Measurements from ENCODE around the gene EME2.

The EME2 gene

DNA sequence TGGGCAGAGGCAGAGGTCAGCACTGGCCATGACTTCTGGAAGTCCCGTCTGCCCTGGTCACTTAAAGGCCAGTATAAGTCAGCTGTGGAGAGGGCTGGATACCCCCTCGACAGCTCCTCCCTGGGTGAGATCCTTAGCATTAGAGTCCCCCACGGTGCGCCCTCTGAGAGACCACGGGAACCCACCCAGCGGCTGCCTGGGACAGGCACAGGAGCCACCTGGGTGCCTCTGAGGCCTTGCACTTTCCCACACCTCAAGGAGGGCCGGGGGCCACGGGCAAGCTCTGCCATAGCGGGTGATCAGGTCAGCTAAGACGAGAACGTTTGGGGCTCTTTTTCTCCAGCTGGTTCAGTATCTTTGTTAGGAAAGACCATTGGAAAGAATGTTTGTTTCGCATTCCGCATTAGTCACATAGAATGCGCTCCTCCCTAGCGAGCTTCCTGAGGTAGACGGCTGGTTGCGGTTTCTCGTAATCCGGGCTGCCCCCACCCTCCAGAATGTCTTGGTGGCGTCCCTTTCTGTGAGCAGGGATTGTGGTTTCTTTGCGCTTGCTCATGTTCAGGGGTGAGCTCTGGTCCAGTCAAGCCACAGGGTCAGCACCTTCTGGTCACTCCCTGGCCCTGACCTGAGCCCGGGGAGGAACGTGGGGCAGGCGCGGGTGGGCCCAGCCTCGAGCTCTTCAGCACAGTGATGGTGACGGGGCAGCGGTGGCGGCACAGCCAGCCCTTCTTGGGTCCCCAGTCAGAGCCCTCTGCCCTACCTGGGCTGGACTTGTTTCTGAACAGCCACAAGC, 26.5 kb upstream of the EME2 start:
- no peak for DNase-seq

DNA sequence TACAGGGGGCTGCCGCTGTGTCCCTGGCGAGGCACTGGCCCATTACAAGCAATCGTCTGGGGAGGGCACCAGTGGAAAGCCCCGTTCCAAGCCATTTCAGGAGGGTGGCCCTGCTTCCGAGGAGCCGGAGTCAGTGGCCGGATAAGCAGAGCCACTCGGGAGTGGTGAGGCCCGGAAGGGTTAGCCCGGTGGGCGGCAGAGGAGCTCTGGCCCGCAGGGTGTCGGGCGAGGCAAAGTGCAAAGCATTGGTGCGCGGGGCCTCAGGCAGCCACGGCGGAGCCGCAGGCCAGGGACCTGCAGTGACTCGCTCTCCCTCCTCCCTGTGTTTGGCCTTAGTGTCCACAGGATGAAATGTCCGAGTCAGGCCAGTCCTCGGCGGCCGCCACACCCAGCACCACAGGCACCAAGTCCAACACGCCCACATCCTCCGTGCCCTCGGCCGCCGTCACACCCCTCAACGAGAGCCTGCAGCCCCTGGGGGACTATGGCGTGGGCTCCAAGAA, 25.9 kb upstream of the EME2 start:
- DNase-seq: no peak

DNA sequence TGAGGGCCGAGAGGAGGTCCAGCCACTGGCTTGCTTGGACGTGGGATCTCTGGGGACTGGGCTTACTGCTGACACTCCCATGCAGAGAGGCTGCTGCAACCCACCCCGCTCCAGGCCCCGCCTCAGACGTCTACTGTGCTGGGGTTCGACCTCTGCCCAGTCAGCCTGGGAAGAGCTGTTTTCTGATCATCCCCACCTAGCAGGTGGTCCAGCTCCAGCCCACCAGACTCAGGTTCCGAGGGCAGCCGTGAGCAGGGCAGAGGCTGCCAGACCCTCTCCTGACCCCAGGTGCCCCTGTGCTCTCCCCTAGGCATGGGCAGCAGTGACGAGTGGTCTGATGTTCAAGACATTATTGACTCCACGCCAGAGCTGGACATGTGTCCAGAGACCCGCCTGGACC, 24.7 kb upstream of the EME2 start:
- DNase-seq: no peak

DNA sequence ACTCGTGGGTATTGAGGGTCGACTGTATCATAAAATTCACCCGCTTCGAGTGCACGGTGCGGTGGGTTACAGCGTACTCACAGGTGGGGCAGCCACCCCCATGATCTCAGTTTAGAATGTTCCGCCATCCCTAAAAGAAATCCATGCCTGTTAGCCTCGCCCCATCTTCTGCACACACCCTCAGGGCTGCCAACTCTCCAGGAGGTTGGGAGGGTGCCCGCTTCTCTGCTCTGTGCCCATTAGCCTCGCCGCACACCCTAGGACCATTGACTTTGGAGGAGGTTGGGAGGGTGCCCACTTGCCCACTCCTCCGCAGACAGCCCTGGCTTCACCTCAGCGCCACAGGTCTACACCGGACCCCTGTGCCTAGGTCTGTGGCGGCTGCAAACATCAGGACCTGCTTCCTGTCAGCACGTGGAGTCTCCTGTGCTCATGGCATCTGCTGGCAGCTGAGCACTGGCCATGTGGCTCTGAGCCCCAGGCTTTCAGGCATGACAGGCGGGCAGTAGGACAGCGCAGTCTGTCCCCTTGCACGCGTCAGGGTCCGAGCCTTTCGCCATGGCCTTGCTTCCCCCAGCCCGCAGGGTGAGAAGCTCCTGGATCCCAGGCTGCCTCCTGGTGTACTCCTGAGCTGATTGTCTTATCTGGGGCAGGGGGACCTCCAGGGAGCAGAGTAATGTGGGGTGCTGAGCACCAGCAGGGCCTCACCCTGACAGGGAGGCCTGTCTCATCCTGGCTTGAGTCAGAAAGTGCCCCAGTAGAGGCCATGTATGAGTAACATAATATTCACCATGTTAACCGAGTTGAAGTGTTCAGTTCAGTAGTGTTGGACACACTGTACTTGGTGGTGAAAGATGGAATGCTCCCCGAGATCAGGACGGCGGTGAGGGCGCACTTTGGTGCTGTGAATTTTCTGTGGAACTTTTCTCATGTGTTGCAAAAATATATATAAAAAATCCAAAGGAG, 23.2 kb upstream of the EME2 start:
- no peak for DNase-seq

DNA sequence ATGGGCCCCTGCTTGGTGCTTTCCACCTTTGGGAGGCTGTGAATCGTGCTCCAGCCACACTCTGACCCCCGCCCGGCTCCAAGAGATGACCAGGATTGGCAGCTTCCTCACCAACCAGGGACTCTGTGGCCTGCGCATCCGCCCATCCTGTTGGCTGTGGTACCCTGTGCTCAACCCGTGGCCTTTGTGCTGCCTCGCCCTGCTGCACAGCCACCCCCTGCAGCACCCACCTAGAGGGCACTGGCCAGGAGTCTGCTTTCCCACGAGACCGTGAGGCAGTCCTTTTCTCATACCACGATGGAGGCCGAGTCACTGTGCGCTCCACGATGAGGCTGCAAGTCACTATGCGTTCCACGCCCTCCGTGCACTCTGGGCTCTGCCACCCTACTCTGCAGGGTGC, 20.7 kb upstream of the EME2 start:
- DNase-seq: no peak

DNA sequence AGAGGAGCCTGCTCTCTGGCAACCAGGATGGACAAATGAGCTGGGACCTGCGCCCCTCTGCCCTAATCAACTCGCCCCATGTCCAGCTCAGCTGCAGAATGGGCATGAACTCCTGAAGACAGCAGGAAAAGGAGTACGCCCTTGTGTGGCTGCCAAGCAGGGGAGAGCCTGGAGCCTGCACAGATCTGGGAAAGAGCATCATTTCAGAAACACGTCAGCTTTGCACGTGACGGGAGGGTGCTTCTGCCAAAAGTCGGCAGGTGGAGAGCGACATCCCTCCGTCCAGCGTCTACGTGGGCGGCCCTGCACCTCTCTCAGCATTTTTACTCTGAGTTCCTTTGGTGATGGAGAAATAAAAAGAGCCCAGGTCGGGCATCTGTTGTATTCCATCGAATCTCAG, 19.8 kb upstream of the EME2 start:
- no peak for DNase-seq

DNA sequence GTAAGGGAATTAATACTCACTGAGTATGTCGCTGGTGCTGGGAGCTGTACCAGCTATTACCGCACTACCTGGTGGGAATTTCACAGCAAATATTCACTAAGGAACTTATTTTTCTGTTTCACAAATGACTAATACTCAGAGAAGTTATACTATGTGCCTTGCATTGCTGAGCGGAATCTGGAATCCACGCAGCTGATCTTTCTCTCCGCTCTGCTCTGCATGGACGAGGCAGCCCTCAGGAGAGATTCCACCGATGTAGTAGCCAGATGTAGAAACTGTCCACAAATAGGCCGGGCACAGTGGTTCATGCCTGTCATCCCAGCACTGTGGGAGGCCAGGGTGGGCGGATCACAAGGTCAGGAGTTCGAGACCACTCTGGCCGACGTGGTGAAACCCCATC, 18.4 kb upstream of the EME2 start:
- DNase-seq: no peak

DNA sequence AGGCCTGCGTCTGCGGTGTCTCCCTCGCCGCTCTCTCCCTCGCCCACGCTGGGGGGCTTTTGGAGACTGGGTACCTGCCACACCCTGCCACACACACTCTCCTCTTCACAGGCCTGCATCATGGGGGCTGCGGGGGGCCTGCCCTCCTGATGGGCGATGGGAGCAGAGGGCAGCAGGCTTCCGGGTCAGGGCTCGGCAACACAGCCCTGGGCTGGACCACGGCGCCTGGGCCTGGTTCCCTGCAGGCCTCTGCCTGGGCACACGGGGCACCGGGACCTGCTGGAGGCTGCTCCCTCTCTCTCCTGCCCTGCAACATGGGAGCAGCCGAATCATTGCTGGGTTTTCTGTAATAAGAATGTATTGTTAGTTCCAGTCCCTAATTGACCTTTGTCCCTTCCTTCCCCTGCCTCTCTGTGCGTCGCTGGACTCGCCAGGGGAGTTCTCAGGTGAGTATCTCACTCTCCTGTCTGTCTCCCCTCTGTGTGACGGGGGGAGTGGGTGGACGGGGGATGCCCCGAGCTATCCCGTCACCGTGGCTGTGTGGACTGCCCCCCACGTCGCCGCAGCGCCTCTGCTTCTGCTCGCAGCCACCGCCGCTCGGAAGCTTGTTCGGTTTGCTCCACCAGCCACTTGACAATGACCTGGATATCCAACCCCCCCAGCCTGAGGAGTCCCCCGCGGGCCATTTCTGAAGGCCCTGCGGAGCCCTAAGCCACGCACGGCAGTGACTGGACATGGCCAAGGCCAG, 14.7 kb upstream of the EME2 start:
- no peak for DNase-seq

DNA sequence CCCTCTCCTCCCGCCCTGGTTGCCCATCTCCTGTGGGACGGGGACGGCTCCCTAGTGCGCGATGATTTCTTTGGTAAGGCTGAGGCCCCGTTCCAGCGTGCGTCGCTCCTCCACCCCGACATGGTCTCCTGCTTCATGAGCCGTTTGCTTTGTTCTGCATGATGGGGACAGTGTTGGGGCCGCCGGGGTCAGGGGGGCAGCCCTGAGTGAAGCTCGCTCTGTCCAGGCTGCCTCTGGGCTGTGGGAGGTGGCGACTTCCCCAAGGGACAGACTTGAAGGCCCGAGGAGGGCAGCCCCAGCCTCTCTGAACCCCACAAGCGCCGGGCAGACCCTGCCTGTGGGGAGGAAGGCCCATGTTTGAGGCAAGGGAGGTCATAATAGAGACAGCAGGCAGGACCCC, 13.7 kb upstream of the EME2 start:
- no peak for DNase-seq

DNA sequence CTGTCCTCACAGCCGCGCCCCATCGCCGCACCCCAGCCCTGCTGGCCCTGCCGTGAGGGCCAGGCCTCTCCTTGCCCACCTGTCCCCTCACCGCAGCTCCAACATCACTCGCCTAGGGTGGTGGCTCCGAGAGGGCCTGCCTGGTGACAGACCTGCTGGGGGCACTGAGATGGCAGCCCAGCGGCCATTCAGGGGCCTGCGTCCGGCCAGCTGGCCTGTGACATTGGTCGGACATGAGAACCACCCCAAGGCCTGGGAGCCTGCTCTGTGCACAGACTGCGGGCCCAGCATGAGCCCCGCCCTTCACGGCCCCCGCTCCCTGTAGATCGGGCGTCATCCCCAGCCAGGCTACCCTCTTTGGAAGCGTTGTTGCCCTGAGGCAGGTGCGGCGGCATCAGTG, 13.1 kb upstream of the EME2 start:
- DNase-seq: no peak

DNA sequence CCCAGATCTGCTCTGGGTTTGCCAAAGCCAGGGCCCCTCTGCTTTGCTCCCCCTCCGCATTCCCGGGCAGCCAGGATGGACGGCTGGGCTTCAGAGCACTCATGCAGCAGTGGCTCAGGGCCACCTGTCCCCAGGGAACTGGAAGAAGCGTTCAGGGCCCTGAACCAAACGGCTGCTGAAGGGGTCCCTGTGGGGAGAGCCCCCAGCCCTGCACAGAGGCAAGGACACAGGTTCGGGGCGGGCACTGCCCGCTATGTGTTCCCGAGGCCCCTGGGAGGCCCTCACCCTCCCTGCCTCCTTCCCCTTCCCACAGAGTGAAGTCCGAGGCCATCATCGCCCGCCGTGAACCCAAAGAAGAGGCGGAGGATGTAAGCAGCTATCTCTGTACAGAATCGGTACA, 11.7 kb upstream of the EME2 start:
- DNase-seq: no peak

DNA sequence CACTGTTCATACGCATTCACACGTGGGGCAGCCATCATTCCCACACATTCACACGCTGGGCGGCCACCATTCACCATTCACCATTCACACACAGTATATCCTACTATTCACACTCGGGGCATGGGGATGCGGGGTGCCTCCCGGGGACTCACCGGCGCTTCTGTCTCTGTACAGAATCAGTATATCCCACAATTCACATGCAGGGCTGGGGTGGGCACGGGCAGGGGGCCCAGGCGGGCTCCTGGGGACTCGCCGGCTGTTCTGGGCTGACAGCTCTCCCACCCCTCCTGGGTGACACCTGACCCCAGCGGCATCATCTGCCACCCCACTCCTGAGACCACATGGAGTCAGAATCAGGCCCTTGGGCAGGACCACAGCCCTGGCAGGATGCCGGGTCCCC, 10.9 kb upstream of the EME2 start:
- DNase-seq: no peak

DNA sequence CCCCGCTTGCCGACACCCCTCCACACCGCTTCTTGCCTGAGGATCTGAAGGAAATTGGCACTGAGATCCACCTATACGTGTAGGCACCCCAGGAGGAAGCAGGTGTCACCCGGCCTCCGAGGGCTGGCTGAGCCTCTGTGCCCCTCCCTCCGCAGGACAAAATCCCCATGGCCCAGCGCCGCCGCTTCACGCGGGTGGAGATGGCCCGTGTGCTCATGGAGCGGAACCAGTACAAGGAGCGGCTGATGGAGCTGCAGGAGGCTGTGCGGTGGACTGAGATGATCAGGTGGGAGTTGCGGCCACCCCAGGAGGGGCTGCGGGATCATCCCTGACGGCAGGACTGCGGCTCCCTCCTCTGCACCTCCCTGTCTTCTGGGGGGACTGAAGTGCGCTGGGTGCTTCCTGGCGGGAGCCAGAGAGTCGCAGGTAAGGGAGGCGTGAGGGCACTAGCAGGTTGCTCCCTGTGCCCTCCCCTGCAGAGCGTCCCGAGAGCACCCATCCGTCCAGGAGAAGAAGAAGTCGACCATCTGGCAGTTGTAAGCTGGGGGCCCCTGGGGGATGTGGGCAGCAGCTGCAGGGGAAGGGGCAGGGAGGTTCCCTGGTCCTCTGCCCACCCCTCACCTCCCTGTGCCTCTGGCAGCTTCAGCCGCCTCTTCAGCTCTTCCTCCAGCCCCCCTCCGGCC, 10.3 kb upstream of the EME2 start:
- DNase-seq: no peak

DNA sequence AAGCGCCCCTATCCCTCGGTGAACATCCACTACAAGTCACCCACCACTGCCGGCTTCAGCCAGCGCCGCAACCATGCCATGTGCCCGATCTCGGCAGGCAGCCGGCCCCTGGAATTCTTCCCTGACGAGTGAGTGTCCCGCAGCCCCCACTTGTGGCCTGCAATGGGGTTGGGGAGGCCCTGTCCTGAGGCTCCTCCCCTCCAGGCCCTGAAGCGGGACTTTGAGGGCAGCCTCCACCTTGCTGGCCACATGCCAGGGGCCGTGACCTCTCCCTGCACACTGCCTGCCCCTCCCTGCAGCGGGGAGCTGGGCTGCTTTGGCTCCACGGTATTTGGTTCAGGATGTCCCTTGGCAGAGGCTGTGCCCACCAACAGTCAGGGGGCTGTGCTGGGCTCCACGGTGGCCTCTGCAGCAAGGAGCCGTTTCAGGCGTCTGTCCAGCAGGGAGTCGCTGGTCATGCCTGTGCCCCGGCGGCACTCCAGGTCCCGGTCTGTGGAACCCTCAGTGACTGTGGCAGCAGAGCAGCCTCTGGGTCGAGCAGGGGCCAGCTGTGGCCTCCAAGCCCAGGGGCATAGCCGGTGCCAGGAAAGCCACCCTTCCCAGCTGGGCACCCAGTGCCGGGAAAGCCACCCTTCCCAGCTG, 9.6 kb upstream of the EME2 start:
- no peak for DNase-seq

DNA sequence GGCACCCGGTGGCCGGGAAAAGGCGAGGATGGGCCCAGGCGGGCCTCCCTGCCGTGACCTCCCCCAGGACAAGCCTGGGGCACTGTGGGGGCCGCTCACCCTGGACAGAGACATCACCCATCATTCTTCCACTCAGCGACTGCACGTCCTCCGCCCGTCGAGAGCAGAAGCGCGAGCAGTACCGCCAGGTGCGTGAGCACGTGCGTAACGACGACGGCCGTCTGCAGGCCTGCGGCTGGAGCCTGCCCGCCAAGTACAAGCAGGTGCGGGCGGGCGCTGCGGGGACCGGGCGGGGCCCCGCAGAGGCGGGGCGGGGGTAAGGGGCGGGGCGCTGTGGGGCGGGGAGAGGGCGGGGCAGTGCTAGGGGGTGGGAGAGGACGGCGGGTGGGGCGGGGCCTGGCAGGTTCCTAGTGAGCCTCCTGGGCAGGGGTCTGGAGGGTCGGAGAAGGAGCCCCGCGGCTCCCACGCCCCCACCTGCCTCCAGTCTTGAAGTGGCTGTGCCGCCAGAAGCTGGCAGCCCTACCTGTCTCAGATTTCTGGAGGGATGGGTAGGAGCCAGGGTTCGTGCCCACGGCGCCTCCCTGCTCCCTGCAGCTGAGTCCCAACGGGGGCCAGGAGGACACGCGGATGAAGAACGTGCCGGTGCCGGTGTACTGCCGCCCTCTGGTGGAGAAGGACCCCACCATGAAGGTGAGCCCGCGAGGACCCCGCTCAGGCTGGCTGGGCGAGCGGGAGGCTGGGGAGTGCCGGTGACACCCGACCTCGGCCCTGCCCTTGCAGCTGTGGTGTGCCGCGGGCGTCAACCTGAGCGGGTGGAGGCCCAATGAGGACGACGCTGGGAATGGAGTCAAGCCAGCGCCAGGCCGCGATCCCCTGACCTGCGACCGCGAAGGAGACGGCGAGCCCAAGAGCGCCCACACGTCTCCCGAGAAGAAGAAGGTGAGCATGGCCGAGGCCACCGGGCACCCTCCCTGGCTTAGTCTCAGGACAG, 8.8 kb upstream of the EME2 start:
- peak; percentile 42 to 62 for DNase-seq

DNA sequence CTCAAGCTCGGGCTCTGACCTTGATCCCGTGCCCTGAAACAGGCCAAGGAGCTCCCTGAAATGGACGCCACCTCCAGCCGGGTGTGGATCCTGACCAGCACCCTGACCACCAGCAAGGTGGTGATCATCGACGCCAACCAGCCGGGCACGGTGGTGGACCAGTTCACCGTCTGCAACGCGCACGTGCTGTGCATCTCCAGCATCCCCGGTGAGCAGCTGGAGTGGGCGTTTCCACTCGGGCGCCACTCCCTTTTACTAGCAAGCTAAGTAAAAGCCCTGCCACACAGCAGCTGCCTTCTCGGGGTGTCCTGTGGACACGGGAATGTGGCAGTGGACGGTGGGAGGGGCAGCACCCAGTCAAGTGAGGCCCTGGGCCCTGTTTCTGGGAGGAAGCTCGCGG, 7.6 kb upstream of the EME2 start:
- no peak for DNase-seq

DNA sequence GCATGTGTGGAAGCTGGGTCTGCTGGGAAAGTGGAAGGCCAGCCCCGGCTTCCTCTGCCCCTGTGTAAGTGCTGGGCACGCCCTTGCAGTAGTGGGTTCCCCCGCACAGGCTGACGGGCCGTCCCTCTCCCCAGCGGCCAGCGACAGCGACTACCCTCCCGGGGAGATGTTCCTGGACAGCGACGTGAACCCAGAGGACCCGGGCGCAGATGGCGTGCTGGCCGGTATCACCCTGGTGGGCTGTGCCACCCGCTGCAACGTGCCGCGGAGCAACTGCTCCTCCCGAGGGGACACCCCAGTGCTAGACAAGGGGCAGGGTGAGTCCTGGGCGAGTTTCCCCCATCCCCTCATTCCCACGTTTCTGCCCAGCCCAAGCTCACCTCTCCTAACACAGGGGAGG, 6.8 kb upstream of the EME2 start:
- DNase-seq: no peak

DNA sequence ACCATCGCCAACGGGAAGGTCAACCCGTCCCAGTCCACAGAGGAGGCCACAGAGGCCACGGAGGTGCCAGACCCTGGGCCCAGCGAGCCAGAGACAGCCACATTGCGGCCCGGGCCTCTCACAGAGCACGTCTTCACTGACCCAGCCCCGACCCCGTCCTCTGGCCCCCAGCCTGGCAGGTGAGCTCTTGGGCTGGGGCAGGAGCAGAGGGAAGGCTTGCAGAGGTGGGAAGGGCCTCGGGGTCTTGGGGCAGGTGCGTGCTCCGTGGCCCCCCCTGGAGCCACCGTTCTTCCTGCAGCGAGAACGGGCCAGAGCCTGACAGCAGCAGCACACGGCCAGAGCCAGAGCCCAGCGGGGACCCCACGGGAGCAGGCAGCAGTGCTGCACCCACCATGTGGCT, 6.4 kb upstream of the EME2 start:
- DNase-seq: no peak

DNA sequence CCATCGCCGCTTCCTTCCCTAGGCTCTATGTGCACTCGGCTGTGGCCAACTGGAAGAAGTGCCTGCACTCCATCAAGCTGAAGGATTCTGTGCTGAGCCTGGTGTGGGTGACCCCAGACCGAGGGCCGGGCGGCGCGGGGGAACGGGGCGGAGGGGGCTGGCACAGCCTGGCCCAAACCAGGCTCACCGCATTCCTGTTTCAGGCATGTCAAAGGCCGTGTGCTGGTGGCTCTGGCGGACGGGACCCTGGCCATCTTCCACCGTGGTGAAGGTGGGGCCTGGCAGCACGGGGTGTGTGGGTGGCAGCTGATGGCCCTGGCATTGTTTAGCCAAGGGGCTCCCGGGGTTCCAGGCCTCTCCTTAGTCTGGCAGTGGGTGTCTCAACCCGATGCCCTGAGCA, 5.9 kb upstream of the EME2 start:
- DNase-seq: no peak

DNA sequence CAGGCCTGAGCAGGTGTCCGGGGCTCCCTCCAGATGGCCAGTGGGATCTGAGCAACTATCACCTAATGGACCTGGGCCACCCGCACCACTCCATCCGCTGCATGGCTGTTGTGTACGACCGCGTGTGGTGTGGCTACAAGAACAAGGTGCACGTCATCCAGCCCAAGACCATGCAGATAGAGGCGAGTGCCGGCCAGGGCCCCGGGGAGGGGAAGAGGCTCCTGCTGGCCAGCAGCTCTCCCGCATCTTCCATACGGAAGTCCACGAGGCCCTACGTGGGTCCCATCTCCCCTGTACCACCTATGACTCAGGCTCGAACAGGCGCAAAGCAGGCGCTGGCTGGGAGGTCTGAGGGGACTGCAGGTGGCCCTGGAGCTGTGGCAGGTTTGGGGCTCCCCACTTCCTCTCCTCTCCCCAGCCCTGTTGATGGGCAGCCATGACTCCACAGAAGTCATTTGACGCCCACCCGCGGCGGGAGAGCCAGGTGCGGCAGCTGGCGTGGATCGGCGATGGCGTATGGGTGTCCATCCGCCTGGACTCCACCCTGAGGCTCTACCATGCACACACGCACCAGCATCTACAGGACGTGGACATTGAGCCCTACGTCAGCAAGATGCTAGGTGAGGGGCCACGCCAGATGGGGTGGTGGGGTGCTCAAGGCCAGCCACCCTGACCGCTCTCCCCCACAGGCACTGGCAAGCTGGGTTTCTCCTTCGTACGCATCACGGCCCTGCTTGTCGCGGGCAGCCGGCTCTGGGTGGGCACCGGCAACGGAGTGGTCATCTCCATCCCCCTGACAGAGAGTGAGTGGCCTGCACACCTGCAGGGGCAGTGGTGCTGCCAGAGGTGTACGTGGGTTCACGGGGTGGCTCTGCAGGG, 5.3 kb upstream of the EME2 start:
- no peak for DNase-seq
